ENCODE results near the gene NDFIP1.

DNA sequence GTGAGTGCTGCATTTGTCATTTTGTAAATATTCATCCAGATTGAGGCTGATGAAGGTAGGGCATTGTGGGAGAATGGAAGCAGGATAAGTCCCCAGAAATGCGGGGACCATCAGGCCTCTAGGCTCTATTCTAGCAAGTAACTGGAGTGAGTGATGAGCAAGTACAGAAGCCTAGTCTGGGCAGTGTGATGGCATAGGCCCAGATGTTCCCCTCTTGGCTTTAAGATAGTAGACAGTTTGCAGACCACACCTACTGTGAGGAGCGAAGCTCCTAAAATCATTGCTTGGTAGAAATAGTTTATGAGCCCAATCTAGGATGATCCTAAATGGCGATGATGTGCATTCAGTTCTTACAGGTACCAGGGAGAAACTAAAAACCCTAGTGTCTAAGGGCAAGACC is 24.3 kb downstream of the NDFIP1 start:
- TF ChIP-seq, protein P1, sequence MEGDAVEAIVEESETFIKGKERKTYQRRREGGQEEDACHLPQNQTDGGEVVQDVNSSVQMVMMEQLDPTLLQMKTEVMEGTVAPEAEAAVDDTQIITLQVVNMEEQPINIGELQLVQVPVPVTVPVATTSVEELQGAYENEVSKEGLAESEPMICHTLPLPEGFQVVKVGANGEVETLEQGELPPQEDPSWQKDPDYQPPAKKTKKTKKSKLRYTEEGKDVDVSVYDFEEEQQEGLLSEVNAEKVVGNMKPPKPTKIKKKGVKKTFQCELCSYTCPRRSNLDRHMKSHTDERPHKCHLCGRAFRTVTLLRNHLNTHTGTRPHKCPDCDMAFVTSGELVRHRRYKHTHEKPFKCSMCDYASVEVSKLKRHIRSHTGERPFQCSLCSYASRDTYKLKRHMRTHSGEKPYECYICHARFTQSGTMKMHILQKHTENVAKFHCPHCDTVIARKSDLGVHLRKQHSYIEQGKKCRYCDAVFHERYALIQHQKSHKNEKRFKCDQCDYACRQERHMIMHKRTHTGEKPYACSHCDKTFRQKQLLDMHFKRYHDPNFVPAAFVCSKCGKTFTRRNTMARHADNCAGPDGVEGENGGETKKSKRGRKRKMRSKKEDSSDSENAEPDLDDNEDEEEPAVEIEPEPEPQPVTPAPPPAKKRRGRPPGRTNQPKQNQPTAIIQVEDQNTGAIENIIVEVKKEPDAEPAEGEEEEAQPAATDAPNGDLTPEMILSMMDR (IDR thresholded peaks at IDR 0.05), result no peak
- no peak for TF ChIP-seq POLR2A (IDR thresholded peaks at IDR 0.05)

Measured in adrenal gland (tissue), 5 donors.